Hematopoietic multipotent progenitor cell treated with erythropoietin and hydrocortisone succinate and interleukin-3 and kit ligand, for 17 days (in vitro differentiated cells): ENCODE measurements around the gene MPC2.

Experiments used
- DNase-seq: peaks from one replicate; pipeline ENCODE4 v3.0.0-alpha.2; 2015; ENCODE audit warnings: low spot score

Gene MPC2

DNA sequence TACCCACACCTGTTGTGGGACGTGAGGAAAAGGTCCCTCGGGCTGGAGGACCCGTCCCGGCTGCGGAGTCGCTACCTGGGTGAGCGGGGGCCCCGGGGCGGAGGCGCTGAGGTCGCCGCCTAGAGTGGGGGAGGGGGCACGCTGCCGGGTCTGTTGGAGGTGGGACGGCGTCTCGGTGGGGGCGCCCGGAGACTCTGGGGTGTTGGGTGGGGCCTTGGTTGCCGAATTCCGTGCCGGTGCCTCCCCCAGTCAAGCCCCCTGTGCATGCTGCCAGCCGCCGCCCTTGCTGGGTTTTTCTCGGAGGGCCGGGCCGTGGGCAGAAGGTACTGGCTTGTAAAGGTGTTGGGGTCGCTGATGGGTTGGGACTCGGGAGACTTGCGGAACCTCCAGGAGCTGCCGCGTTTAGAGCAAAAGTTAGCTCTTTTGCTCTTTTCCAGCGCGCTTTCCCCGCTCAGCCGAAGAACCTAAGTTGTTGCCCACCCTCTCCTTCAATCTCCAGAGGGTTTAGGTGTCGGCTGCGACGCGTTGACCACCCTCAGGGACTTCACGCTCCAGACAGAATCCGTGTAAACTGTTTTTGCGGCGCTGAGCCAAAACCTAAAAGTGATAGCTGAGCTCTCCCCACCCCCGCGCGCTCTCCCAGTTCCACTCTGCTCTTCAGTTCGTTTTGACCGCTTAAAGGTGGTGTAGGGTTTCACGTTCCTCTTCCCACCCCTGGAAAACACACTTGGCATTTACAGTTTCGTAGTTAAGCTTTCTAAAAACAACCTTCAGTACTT, at the start of gene MPC2:
Gene MPC2, minus strand, starts transcription at position 143 of the 779 bp plus-strand sequence. CDS start 1,231 bp downstream, outside the sequence.
- peak; percentile 87 for DNase-seq

DNA sequence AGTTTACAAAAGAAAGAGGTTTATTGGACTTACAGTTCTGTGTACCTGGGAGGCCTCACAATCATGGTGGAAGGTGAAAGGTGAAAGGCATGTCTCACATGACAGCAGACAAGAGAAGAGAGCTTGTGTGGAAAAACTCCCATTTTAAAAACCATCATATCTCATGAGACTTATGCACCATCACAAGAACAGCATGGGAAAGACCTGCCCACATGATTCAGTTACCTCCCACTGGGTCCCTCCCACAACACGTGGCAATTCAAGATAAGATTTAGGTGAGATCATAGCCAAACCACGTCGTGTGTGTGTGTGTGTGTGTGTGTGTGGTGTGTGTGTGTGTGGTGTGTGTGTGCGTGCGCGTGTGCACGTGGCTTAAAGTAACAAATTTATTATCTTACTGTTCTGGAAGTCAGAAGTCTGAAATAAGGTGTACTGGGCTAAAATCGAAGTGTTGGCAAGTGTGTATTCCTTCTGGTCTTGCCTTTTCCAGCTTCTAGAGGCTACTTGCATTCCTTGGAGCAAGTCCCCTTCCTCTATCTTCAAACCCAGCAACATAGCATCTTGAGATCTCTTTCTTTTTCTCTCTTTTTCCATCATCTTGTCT, 48.1 kb upstream of the MPC2 start:
- DNase-seq = peak; percentile 76

DNA sequence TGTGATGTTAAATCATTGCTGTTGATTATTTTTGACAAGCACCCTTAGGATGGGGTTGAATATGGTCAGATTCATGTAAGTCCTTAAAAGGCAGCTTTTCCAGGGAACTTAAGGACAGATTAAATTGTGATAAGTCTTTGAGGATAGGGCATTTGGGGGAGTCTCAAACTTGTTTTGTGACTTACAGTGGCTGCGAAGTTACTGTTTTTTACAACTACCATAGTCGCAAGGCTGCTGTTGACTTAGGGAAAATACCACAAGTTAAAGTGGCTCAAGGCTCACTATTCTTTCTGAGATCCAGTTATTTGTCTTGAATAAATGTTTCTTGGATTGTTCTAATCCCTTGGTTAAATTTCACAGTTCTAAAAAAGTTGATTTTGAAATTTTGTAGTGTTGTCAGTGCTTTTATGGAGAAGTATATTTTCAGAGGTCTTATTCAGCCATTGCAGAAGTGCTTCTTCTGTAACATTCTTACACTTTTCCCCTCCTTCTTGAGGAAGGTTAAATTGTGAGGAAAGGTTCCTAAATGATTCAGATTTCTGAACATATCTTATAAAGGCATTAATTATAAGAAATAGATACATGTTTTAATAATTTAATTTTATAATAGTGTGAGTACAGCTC, 47.0 kb upstream of the MPC2 start:
- peak; percentile 24 for DNase-seq

DNA sequence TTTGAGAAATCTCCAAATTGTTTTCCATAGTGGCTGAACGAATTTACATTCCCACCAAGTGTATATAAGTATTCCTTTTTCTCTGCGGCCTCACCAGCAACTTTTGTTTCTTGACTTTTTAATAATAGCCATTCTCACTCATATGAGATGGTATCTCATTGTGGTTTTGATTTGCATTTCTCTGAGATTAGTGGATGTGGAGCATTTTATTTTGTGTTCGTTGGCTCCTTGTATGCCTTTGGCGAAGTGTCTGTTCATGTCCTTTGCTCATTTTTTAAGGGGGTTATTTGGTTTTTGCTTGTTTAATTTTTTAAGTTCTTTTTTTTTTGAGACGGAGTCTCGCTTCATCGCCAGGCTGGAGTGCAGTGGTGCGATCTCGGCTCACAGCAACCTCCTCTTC, 45.1 kb upstream of the MPC2 start:
- no peak for DNase-seq

DNA sequence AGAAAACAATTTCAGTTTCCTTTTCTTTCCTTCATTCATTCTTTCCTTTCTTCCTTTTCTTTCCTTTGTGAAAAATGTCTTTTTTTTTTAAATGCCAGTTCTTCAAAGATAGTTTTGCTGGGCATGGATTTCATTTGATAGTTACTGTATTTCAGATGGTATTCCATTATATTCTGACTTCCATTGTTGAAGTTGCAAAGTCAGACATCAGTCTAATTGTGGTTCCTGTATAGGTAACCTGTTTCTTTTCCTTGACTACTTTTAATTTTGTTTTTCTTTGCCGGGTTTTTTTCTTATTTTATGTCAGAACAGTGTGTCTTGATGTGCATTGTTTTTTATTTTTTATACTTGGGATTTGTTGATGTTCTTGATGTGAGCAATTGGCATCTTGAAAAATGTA, 40.4 kb upstream of the MPC2 start:
- DNase-seq = no peak

DNA sequence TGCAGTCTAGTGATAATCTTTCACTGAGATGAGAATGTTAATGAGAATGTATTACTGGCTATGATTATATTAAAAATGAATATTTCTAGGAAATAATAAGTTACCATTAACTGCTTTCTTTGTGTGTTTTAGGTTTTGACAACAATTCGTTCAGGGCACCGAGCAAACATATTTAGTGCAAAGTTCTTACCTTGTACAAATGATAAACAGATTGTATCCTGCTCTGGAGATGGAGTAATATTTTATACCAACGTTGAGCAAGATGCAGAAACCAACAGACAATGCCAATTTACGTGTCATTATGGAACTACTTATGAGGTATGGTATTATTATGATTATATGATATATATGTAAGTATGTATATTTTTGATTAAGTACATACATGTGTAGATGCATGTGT, 37.8 kb upstream of the MPC2 start:
- DNase-seq = no peak

DNA sequence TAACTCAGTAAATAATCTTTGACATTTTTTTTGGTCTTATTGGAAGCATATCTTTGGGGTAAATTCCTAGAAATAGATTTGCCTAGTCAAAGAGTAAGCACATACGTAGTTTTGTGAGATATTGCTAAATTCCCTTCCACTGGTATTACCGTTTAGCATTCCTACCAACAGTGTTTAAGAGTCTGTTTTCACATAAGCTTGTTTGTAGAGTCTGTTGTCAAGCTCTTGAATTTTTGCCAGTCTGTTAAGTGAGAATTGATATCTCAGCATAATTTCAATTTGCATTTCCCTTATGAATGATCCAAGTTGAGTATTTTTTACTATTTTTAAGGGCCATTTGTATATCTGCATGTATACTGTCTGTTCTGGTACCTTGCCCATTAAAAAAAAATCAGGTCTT, 37.0 kb upstream of the MPC2 start:
- no peak for DNase-seq

DNA sequence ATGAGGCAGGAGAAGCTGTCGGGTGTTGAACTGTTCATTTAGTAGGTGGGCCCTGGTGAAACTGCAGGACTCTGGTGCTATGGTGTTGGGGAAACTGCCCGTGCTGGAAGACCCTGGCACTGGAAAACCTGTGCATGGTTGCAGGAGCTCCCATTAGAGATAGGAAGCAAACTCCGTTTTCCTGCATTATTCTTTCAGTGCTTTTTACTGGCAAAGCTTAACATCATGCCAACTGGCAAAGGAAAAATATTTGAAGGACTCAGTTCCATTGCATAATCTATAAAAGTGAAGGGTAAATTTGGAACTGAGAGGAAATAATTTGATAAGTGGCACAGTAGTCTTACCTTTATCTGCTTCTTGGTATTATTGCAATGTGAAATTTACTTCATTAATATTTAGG, 31.7 kb upstream of the MPC2 start:
- no peak for DNase-seq

DNA sequence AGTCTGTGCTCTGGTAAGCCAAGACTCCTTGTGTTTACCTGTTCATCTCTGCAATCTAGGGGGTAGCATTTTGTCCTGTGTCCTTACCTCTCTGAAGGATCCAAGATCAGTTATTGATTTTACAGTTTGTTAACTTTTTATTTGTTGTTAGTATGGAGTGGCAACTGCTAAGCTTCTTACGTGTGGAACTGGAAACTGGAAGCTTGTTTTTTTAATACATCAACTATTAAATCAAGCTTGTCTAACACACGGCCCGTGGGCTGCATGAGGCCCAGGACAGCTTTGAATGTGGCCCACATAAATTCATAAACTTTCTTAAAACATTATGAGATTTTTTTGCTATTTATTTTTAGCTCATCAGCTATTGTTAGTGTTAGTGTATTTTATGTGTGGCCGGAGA, 29.2 kb upstream of the MPC2 start:
- no peak for DNase-seq

DNA sequence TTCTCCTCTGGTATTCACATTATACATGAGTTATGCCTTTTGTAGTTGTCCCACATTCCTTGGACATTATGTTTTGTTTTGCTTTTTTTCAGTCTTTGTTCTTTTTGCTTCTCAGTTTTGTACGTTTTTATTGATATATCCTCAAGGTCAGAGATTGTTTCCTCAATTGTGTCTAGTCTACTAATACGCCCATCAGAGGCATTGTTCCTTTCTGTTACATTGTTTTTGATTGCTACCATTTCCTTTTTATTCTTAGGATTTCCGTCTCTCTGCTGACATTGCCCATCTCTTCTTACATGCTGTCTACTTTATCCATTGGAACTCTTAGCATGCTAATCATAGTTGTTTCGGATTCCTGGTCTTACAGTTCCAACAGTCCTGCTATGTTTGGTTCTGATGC, 27.8 kb upstream of the MPC2 start:
- no peak for DNase-seq

DNA sequence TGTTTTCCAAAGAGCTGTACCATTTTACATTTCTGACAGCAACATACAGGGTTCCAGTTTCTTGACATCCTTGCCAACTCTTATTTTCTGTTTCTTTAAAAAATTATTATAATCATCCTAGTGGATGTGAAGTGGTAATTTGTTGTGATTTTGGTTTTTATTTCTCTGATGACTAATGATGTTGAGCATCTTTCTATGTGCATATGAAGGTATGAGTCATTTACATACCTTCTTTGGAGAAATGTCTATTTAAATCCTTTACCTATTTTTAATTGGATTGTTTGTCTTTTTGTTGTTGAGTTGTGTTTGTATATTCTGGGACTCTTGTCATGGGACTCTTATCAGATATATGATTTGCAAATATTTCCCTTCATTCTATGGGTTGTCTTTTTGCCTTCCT, 20.8 kb upstream of the MPC2 start:
- DNase-seq = no peak

DNA sequence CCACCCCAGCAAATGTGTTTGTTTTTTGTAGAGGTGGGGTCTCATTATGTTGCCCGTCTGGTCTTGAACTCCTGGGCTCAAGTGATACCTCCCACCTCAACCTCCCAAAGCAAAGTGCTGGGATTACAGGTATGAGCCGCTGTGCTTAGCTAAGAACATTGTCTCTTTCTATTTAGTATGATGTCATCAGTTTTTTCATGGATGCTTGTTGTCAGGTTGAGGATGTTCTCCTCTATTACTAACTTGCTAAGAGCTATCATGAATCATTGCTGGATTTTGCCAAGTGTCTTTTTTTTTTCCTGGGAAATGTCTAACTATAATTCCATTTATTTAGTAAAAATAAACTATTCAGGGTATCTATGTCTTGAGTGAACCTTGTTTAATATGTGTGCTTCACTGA, 19.0 kb upstream of the MPC2 start:
- DNase-seq = no peak

DNA sequence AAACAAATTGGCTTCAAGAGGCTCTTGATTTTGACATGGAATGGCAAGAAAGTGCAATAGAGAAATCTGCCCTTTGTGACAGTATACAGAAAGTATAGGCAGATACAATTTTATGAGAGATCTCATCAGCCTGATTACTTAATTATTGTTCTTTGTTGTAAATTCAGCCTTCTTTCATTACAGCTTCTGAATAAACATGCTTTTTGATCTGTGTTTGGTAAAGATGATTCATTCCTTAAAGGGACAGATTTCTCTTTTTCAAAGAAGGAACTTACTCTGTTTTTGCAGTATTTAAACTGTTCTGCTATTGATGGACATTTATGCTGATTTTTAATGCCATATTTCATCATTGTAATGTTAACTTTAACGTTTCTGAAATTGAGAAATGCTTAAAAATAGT, 13.7 kb upstream of the MPC2 start:
- DNase-seq = no peak

DNA sequence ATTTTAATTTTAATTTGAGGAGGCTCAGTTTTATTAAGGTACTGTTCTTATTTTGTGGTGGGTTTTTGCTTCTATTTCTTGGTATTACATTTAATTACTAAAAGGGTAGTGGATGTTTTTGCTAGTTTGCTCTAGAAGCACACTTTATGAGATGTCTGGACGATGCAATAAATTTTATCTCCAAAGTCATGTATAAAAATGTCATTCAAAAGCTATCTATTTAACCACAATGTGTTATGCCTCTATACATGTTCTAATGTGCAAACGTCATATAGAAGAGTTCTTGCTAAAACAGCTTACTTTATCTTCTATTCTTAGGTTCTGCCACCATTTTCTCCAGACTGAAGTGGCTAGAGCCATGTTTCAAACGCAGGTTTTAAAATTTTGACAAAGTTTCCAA, 12.9 kb upstream of the MPC2 start:
- no peak for DNase-seq

DNA sequence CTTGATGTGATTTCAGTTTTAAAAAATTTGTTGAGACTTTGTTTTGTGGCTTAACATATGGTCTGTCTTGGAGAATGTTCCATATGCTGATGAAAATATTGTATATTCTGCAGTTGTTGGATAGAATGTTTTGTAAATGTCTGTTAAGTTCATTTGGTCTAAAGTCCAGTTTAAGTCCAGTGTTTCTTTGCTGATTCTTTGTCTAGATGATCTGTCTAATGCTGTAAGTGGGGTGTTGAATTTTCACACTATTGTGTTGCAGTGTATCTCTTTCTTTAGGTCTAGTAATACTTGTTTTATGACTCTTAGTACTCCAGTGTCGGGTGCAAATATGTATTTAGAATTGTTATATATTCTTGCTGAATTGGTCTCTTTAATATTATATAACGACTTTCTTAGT, 10.9 kb upstream of the MPC2 start:
- no peak for DNase-seq

DNA sequence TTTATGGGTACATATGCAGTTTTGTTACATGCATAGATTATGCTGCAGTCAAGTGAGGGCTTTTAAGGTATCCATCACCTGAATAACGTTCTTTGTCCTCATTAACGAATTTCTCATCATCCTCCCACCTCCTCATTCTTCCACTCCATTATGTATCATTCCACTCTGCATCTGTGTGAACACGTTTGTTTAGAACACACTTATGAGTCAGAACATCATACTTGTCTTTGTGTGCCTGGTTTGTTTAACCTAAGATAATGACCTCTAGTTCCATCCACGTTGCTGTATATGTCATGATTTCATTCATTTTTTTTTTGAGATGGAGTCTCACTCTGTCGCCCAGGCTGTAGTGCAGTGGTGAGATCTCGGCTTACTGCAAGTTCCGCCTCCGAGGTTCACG, 6.7 kb upstream of the MPC2 start:
- no peak for DNase-seq

DNA sequence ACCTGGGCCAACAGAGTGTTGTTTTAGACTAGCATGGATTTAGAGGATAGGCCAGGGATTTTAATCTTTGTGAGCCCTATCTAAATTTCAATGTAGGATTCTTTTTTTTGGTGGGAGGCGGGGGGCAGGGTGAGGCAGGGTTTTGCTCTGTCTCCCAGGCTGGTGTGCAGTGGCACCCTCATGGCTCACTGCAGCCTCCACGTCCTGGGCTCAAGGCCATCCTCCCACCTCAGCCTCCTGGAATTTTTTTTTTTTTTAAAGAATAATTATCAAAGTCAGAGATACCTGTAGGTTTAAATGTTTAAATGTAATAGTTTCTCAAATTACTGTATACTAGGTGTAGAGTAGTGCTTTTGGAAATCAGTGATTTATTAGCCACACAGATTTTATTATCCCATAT, 3.4 kb upstream of the MPC2 start:
- DNase-seq = no peak

DNA sequence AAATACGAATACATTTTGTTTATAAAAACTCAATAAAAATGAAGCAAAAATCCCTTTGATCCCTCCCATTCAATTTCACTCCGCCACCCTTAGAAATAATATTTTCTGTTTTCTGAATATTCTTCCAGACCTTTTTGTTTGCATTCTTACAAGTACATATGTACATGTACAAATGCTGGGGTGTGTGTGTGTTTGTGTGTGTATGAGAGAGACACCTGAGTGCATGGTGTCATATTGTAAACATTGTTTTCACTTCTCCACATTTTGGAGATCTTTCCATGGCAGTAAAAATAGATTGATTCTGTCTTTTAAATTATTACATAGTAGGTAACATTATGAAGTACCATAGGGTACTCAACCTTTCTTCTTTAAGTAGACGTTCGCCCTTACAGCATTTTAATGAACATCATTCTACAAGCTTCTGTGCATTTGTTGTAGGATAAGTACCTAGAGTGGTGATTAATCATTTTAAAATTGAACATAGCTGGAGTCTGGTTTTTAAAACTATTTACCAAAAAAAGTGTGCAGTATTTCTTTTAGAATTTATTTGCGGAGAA, 1.3 kb upstream of the MPC2 start:
- DNase-seq = peak; percentile 52

DNA sequence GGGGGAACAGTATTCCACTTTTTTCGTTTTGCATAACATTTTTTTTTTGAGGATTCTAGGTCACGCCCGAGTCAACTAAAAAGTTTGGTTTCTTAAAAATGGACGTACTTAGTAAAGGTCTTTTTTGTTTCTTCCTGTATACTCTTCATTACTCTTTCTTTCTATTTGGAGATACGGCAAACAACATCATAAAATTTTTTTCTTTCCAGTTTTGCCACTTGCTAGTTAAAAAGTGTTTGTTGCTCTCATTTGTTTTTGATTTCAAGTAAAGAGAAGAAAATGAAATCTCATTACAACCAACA, 788 bp upstream of the MPC2 start:
- no peak for DNase-seq

DNA sequence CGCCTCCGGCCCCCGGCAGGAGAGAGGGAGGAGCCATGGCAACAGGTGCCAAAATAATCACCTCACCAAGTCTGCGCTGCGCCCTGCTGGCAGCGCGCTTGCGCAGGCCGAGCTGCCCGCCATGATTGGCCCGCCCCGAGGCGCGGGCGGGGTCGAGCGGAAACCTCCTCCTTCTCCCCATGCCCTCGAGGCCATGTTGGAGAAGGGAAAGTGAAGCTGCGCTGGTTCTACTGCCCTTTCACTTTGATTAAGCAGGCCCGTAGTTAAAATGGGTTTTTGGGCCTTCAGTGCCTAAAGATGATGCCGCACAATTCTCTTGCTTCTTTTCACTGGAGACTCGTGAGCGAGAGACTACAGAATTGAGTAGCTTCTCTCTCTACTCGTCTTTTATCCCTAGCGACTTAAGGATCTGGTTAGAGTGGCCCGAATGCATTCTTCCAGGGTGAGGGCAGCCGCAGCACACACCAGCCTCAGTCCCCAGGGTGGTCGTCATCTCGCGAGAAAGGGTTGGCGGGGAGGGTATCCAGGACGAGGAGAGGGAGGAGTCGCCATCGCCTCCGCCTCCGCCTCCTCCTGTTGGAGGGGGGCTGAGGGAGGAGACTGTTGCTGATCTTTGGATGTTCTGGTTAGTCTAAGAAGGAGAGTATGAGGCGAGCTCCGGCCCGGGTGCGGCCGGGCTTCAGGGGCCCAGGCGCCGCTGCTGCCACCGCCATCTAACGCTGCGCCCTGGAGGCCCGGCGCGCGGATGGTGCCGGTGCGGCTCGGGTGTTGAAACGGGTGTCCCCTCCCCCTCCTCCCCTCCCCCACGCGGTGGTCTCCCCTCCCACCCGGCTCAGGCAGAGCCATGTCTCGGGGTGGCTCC, 573 bp downstream of the MPC2 start, which contains the start of gene DCAF6:
Gene DCAF6, plus strand, starts transcription at position 616 of the 862 bp plus-strand sequence. Its CDS starts 229 bp downstream, at position 845.
- peak; percentile 98 for DNase-seq

DNA sequence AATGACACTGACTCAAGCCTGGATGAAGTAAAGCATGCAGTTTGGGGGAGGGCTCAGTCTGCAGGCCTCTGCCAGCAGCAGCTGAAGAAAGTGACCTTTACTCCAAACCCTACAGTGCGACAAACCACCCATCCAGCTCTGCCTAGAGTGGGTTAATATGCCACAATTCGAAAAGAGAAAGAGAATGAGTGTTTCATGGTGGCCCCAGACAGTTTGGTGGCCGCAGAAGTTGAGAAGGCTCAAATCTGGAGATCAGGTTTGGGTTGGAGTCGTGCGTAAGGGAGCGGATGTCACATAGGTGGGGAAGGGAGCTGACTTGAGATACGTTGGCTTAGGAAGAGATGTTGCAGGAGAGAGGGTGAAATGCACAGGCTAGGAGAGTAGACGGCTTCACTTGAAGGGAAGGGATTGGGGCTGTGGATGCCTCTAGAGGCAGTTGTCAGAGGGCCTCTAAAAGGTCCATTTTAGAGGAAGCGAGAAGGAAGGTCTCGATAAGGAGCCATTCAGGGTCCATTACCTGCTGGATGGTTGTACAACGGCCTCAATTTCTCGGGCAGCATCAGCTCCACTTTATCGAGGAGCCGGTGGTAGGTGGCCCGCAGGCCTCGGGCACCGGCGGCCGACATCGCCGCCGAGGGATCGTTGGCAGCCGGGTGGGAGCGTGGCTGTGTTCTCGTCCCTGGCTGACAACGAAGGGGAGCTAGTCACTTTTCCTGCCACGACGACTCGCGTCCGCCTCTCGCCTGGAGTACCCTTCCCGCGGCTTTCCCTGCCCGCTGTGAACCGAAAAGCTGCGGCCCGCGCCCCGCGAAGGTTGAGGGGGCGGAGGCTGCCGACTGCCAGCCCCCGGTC, 1.4 kb downstream of the MPC2 start:
- DNase-seq = peak; percentile 72
